Osteocyte (in vitro differentiated cells): ENCODE measurements around the gene SORD. TPM values are rescaled to one million over a fixed set of nuclear protein-coding genes. Genes with fewer than 3 reads are reported as not detected.
A peak's percentile ranks its signal among the peaks of the same experiment; 100 is the strongest.
"Not testable (repeated sequence)": the region's sequence is repeated elsewhere in the genome, so short reads cannot be mapped to it uniquely, and the experiment has no call there.

Experiments used
- DNase-seq: peaks from one replicate; pipeline ENCODE4 v3.0.0; 2021; ENCODE audit warnings: mixed read lengths; ENCODE audit not compliant: unreplicated experiment; ENCODE audit errors: extremely low spot score
- H3K27ac Mint-ChIP-seq: one replicate; pipeline ENCODE4 v1.8.0; 2021; ENCODE audit warnings: mild to moderate bottlenecking, mixed read lengths; ENCODE audit not compliant: unreplicated experiment
- H3K27me3 Mint-ChIP-seq: one replicate; pipeline ENCODE4 v1.8.0; 2021; ENCODE audit warnings: mixed read lengths; ENCODE audit not compliant: unreplicated experiment
- H3K36me3 Mint-ChIP-seq: one replicate; pipeline ENCODE4 v1.8.0; 2021; ENCODE audit warnings: mixed read lengths; ENCODE audit not compliant: unreplicated experiment
- H3K4me1 Mint-ChIP-seq: one replicate; pipeline ENCODE4 v1.8.0; 2021; ENCODE audit warnings: mixed read lengths; ENCODE audit not compliant: unreplicated experiment
- H3K4me3 Mint-ChIP-seq: one replicate; pipeline ENCODE4 v1.8.0; 2021; ENCODE audit warnings: mild to moderate bottlenecking, moderate library complexity, mixed read lengths; ENCODE audit not compliant: unreplicated experiment
- H3K9me3 Mint-ChIP-seq: one replicate; pipeline ENCODE4 v1.8.0; 2021; ENCODE audit warnings: mixed read lengths; ENCODE audit not compliant: unreplicated experiment
- long read RNA-seq: library from polyadenylated mRNA; unstranded; transcript quantifications from one replicate; pipeline ENCODE4 v2.0.0, GENCODE V29; 2021
- total RNA-seq: library from RNA; stranded (reverse); gene quantifications from 2 replicates; pipeline ENCODE4 v1.2.1, GENCODE V29; 2021
- TF ChIP-seq, protein P1 (sequence below): fragments of 200-600 bp; sonication (generic); IDR thresholded peaks from 2 replicates; pipeline ENCODE4 v1.5.0; 2021; ENCODE audit warnings: antibody characterized with exemption, mild to moderate bottlenecking, moderate library complexity

The SORD gene
- total RNA-seq, result 9.6 and 9.8 TPM in 2 replicates
- long read RNA-seq, full-length matches to known transcripts, result 82 of 91 reads
- long read RNA-seq, partial matches to known transcripts, result 3 of 91 reads
- long read RNA-seq, other reads (novel, unspliced or antisense), result 6 of 91 reads

DNA sequence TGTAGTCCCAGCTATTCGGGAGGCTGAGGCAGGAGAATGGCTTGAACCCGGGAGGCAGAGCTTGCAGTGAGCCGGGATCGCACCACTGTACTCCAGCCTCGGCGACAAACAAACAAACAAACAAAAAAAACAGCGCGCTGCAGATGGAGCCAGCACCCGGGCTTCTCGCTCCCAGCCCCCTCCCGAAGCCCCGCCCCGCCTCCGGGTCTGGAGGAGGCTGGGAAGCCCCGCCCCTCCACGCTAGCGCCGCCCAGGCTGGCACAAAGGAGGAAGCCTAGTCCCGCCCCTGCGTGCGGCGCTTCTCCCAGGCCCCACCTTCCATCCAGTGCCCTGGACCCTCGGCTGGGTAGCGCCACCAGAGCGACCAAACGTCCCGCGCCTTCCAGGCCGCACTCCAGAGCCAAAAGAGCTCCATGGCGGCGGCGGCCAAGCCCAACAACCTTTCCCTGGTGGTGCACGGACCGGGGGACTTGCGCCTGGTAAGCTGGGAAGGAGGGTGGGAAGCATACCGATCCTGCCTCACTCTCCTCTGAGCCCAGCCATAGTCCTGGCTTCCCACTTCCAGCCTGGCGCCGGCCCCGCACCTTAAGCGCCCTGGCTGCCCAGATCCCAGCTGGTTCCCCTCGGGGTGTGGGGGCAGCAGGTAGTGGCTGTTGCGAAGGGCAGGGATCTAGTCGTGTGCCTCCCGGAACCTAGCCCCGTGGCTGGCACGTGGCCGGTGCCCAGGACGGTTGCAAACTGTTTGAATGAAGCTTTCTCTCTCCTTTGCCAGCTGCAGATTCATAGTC lies at the start of gene SORD:
Gene SORD (plus strand): TSS at position 325 of the 788 bp plus-strand sequence. CDS start 89 bp downstream, at position 414.
- Mint-ChIP-seq H3K27ac (peak within 1 kb of the TSS; percentile 76), H3K36me3 (no peaks in the 10 kb centered on the region), H3K9me3 (no peaks in the 10 kb centered on the region), H3K27me3 (peaks cover 22% of the 10 kb centered on the region), H3K4me1 (peaks cover 10% of the 10 kb centered on the region), H3K4me3 (peak within 1 kb of the TSS; percentile 83)
- TF ChIP-seq, protein P1, sequence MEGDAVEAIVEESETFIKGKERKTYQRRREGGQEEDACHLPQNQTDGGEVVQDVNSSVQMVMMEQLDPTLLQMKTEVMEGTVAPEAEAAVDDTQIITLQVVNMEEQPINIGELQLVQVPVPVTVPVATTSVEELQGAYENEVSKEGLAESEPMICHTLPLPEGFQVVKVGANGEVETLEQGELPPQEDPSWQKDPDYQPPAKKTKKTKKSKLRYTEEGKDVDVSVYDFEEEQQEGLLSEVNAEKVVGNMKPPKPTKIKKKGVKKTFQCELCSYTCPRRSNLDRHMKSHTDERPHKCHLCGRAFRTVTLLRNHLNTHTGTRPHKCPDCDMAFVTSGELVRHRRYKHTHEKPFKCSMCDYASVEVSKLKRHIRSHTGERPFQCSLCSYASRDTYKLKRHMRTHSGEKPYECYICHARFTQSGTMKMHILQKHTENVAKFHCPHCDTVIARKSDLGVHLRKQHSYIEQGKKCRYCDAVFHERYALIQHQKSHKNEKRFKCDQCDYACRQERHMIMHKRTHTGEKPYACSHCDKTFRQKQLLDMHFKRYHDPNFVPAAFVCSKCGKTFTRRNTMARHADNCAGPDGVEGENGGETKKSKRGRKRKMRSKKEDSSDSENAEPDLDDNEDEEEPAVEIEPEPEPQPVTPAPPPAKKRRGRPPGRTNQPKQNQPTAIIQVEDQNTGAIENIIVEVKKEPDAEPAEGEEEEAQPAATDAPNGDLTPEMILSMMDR, result no peak
- DNase-seq, result peak; percentile 96

DNA sequence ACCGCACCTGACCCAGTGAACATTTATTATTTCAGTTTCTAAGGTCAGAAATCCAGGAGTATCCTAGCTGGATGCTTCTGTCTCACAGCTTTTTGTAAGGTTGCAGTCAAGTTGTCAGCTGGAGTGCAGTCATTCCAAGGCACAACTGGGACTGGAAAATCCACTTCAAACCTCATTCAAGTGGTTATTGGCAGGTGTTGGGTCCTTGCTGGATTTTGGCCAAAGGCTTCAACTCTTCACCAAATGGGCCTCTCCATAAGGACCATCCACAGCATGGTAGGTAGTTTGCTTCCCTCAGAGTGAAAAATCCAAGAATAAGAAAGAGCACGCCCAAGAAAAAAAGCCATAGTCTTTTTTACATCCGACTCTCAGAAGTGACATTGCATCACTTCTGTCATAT lies 46.8 kb upstream of the SORD start:
- H3K36me3 Mint-ChIP-seq, H3K4me1 Mint-ChIP-seq, DNase-seq, H3K4me3 Mint-ChIP-seq, H3K27ac Mint-ChIP-seq, H3K9me3 Mint-ChIP-seq: not testable (repeated sequence)
- peaks cover 28% of the 10 kb centered on the region for H3K27me3 Mint-ChIP-seq

DNA sequence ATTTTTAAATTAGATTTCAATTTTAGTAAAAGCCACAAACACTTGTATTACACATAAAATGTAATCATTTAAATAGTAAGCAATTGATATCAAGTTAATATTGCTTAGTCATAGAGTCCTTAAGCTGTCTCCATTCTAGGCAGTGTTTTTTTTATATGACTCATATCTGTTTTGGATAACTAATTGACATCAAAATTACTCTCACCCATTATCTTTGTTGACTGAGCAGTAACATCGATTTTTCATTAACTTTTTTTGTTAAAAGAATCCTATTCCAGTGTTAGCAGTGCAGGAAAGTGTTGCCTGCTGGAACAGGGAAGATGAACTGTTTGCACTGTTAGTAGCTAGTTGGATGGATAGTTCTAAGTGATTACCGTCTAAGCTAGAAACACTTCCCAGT lies 45.2 kb upstream of the SORD start:
- DNase-seq, H3K4me3 Mint-ChIP-seq, H3K36me3 Mint-ChIP-seq, H3K9me3 Mint-ChIP-seq, H3K27ac Mint-ChIP-seq, H3K4me1 Mint-ChIP-seq: not testable (repeated sequence)
- H3K27me3 Mint-ChIP-seq, result peaks cover 36% of the 10 kb centered on the region

DNA sequence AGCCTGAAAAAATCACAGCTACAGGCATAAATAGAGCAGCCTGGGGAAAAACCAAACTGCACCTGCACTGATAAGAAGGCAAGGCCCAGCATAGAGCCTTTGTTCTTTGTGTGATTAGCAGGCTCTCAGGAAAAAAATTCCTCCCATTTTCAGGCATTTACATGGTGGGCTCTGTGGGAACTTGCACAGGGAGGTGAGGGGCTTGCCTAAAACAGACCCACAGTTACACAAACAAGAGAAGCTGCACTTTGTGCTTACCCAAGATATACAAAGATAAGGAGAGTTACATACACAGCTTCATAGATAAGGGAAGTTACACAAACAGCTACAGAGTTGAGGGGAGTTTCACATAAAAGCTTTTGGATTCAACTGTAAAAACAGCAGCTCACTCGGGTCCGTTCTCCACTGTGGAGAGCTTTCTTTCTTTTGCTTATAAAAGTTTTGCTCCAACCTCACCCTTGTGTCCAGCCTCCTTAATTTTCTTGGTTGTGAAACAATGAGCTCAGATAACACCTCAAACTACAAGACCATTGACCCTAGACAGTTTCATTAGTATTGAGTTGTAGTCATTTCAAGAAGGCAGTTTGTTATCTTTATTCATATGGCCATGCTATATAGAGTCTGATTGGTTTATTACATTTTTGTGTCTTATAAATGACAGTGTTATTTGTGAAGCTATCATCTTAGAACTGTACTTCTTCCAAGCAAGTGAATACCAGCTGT lies 43.2 kb upstream of the SORD start:
- H3K27me3 Mint-ChIP-seq, result peaks cover 32% of the 10 kb centered on the region
- not testable (repeated sequence) for H3K4me3 Mint-ChIP-seq, DNase-seq, H3K4me1 Mint-ChIP-seq, H3K36me3 Mint-ChIP-seq, H3K27ac Mint-ChIP-seq, H3K9me3 Mint-ChIP-seq

DNA sequence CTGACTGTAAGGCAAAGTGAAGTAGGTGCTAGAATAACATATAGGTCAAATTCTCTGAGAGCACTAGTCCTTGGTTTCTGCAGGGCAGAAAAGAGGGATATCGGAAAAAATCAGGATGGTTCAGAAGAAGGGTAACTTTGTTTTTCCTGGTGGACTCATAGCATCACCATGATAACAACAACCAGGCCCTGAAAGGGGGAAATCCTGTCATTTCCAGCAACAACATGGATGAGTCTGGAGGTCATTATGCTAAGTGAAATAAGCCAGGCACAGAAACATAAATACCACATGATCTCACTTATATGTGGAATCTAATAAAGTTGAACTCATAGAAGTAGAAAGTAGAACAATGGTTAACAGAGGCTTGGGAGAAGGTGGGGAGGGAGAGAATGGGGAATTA lies 38.9 kb upstream of the SORD start:
- not testable (repeated sequence) for H3K9me3 Mint-ChIP-seq, H3K36me3 Mint-ChIP-seq, H3K4me1 Mint-ChIP-seq, H3K27ac Mint-ChIP-seq, H3K4me3 Mint-ChIP-seq, DNase-seq
- peaks cover 27% of the 10 kb centered on the region for H3K27me3 Mint-ChIP-seq

DNA sequence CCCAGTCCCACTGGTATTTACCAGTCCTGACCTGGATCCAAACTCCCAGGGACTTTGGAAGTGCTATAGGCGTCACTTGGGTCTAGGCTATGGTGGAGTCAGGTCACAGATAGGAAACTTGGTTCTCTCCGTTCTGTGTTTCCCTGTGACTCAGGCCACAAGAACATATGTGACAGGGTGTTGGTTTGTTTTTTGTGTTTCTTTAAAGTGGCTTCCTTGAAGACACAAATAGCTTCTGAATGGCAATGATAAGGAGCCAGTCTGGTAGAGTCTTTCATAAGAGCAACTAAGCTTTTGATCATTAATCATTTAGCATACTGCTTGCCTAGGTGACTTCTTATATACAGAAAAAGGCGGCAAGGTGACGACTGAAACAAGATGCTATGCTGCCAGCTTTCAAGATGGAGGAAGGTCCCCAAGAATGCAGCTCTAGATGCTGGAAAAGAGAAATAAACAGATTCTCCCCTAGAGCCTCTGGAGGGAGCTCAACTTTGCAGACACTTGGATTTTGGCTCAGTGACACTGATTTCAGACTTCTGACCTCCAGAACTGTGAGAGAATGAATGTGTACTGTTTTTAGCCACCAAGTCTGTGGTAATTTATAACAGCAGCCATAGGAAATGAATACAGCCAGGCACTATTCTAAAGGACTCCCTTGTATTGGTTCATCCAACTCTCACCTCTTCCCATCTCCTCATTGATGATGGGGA lies 36.5 kb upstream of the SORD start:
- not testable (repeated sequence) for H3K9me3 Mint-ChIP-seq, DNase-seq, H3K4me1 Mint-ChIP-seq, H3K4me3 Mint-ChIP-seq, H3K36me3 Mint-ChIP-seq, H3K27ac Mint-ChIP-seq
- H3K27me3 Mint-ChIP-seq, result peaks cover 21% of the 10 kb centered on the region

DNA sequence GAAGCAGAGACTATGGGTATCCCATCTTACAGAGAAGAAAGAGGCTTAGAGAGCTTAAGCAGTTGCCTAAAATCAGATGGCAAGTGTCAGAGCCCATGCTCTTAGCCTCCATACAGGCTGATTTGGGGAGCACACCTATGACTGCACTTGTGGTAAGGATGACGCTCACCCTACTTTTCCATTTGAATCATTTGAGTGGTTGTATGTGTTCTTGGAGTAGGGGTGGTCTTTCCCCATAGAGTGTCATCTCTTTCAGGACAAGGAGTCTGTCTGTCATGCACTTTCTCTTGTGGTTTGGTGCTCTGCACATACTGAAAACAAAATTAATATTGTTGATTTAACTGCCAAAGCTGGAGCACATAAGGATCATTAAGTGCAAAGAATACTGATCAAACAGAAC lies 35.3 kb upstream of the SORD start:
- not testable (repeated sequence) for H3K36me3 Mint-ChIP-seq, H3K4me1 Mint-ChIP-seq, H3K9me3 Mint-ChIP-seq, H3K27ac Mint-ChIP-seq, DNase-seq, H3K4me3 Mint-ChIP-seq
- H3K27me3 Mint-ChIP-seq, result peaks cover 22% of the 10 kb centered on the region

DNA sequence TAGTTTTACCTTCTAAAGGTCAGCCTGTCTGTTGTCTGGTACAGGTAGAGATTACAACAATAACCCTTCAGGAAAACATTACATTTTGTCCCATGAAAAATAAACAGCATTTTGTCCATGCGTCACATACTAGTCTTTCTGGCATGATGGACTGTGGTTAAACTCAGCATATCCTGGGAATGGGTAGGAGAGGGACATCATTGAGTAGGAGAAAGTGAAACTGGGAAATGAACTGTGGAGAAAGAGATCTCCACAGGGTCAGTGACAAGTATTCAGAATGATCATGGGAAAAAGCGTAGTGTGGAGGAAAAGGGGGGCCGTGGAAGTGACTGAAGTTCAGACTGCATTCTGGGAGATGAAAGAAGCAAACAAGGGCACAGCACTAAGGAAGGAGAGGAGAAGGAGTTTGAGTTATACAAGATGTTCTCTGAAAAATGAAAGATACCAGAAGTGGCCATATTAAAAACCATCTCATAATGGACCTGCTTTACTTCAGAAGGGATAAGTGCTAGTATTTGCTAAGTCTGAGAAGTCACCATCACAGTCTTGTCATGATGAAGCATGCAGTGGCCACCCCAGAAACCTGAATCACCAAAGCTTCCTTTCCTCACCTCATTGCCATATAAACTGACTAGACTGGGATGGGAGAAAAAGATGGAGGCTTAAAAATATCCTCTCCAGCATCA lies 34.7 kb upstream of the SORD start:
- H3K4me1 Mint-ChIP-seq, H3K36me3 Mint-ChIP-seq, DNase-seq, H3K4me3 Mint-ChIP-seq, H3K27ac Mint-ChIP-seq, H3K9me3 Mint-ChIP-seq: not testable (repeated sequence)
- peaks cover 24% of the 10 kb centered on the region for H3K27me3 Mint-ChIP-seq

DNA sequence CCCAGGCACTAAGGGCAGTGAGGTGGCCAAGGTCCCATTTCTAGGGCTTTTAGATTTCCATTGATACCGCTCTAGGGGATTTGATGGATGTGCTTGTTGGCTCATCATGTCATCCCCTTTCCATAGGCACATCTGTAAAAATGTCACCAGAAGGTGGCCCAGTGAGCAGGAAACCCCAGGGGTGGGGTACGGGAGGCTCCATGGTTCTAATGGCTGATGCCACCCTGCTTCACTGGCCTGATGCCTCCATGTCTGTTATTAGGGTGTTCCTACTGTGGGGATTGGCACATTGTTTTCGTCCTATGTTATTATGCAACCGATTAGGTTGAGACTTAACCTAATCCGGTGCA lies 34.1 kb upstream of the SORD start:
- H3K4me3 Mint-ChIP-seq, H3K9me3 Mint-ChIP-seq, DNase-seq, H3K4me1 Mint-ChIP-seq, H3K27ac Mint-ChIP-seq, H3K36me3 Mint-ChIP-seq: not testable (repeated sequence)
- H3K27me3 Mint-ChIP-seq, result peaks cover 26% of the 10 kb centered on the region

DNA sequence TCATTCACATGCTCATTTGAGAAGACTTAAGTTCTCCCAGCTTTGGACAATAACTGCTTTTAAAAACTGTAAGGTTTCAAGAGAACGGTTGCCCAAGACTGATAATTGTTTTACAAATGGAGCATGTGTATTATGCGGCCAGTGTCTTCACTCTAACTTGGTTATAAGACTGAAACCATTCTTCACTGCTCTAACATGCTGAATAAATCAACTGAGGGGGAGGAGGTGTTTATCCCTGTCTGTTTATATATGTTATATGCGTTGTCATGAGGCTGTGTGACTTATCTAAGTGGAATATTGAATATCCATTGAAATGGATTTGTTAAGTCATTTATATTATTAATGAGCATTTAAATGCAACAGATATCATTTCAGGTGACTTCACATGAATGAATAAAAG lies 25.4 kb upstream of the SORD start:
- H3K9me3 Mint-ChIP-seq, DNase-seq, H3K4me3 Mint-ChIP-seq, H3K4me1 Mint-ChIP-seq, H3K27ac Mint-ChIP-seq, H3K36me3 Mint-ChIP-seq: not testable (repeated sequence)
- peaks cover 58% of the 10 kb centered on the region for H3K27me3 Mint-ChIP-seq
